ENCODE results near the gene NSL1. TPM values are rescaled to one million over a fixed set of nuclear protein-coding genes. Genes with fewer than 3 reads are reported as not detected.

Gene NSL1
- total RNA-seq, 1 experiment from 2014 or later: 45.6 TPM

GRCh38 chr1:212743901-212744475 lies 47.6 kb downstream of the NSL1 start:
- intact Hi-C loops (cut with micrococcal nuclease; ENCODE audit: unreplicated experiment): no loop called here
- Mint-ChIP-seq H3K9me3 (ENCODE audit: unreplicated experiment) (peaks cover 11% of the 10 kb centered on the region), H3K4me1 (ENCODE audit: low read depth, unreplicated experiment) (no peaks in the 10 kb centered on the region), H3K36me3 (ENCODE audit: insufficient read depth, unreplicated experiment) (peaks cover under 1% of the 10 kb centered on the region), H3K27ac (ENCODE audit: unreplicated experiment) (no peak overlapping the region), H3K27me3 (ENCODE audit: insufficient read depth, unreplicated experiment) (no peaks in the 10 kb centered on the region), H3K4me3 (ENCODE audit: unreplicated experiment) (no peak overlapping the region)
- no peak for DNase-seq
- ChIA-PET CTCF (no interaction called here), POLR2A (no interaction called here)
- H3K4me3 ChIP-seq (ENCODE audit: low read depth, low read length): no peak overlapping the region
- H3K9me3 ChIP-seq: no peaks in the 10 kb centered on the region
- no peaks in the 10 kb centered on the region for H3K36me3 ChIP-seq (ENCODE audit: control insufficient read depth, insufficient read depth, low read length)
- H3K4me1 ChIP-seq: no peaks in the 10 kb centered on the region
- no TSS peak for BruUV-seq (replicated peaks)
- no peak for TF ChIP-seq CTCF (IDR thresholded peaks at IDR 0.05; ENCODE audit: insufficient read depth in 1 of 2, low read depth in 1 of 2, low read length in 1 of 2, severe bottlenecking in 1 of 2, unreplicated experiment in 1 of 2)
- no peaks in the 10 kb centered on the region for H3K27me3 ChIP-seq (replicated peaks; ENCODE audit: control insufficient read depth, insufficient read depth, low read length)

- intact Hi-C loops (cut with micrococcal nuclease; ENCODE audit: unreplicated experiment): no loop called here
- Mint-ChIP-seq H3K4me1 (ENCODE audit: low read depth, unreplicated experiment) (no peaks in the 10 kb centered on the region), H3K9me3 (ENCODE audit: unreplicated experiment) (peaks cover 11% of the 10 kb centered on the region), H3K27ac (ENCODE audit: unreplicated experiment) (no peak overlapping the region), H3K27me3 (ENCODE audit: insufficient read depth, unreplicated experiment) (no peaks in the 10 kb centered on the region), H3K4me3 (ENCODE audit: unreplicated experiment) (no peak overlapping the region), H3K36me3 (ENCODE audit: insufficient read depth, unreplicated experiment) (peaks cover 9% of the 10 kb centered on the region)
- DNase-seq: no peak
- ChIA-PET CTCF (no interaction called here), POLR2A (no interaction called here)
- Histone ChIP-seq H3K4me3 (ENCODE audit: low read depth, low read length) (no peak overlapping the region), H3K9me3 (no peaks in the 10 kb centered on the region), H3K36me3 (ENCODE audit: control insufficient read depth, insufficient read depth, low read length) (no peaks in the 10 kb centered on the region), H3K4me1 (no peaks in the 10 kb centered on the region), H3K27me3 (replicated peaks; ENCODE audit: control insufficient read depth, insufficient read depth, low read length) (no peaks in the 10 kb centered on the region)
- TF ChIP-seq CTCF (IDR thresholded peaks at IDR 0.05; ENCODE audit: insufficient read depth in 1 of 2, low read depth in 1 of 2, low read length in 1 of 2, severe bottlenecking in 1 of 2, unreplicated experiment in 1 of 2): no peak
- BruUV-seq (replicated peaks): no TSS peak
Observed at GRCh38 chr1:212738330-212738729, 53.2 kb downstream of the NSL1 start.

- Mint-ChIP-seq H3K4me1 (ENCODE audit: low read depth, unreplicated experiment) (no peaks in the 10 kb centered on the region), H3K27ac (ENCODE audit: unreplicated experiment) (no peak overlapping the region), H3K36me3 (ENCODE audit: insufficient read depth, unreplicated experiment) (peaks cover 9% of the 10 kb centered on the region), H3K4me3 (ENCODE audit: unreplicated experiment) (no peak overlapping the region), H3K27me3 (ENCODE audit: insufficient read depth, unreplicated experiment) (no peaks in the 10 kb centered on the region), H3K9me3 (ENCODE audit: unreplicated experiment) (peaks cover 11% of the 10 kb centered on the region)
- no peak for DNase-seq
- intact Hi-C loops (cut with micrococcal nuclease; ENCODE audit: unreplicated experiment): no loop called here
- Histone ChIP-seq H3K9me3 (no peaks in the 10 kb centered on the region), H3K4me1 (no peaks in the 10 kb centered on the region), H3K4me3 (ENCODE audit: low read depth, low read length) (no peak overlapping the region), H3K27me3 (replicated peaks; ENCODE audit: control insufficient read depth, insufficient read depth, low read length) (no peaks in the 10 kb centered on the region), H3K36me3 (ENCODE audit: control insufficient read depth, insufficient read depth, low read length) (no peaks in the 10 kb centered on the region)
- BruUV-seq (replicated peaks): no TSS peak
- ChIA-PET CTCF (interaction anchor here (1.1 kb wide), 1 partner anchor 12 kb away, joined by 5 read pairs; no protein-coding TSS in a partner anchor), POLR2A (no interaction called here)
- no peak for TF ChIP-seq CTCF (IDR thresholded peaks at IDR 0.05; ENCODE audit: insufficient read depth in 1 of 2, low read depth in 1 of 2, low read length in 1 of 2, severe bottlenecking in 1 of 2, unreplicated experiment in 1 of 2)
Observed at GRCh38 chr1:212737559-212737958, 54.0 kb downstream of the NSL1 start.
